ENCODE data around the gene UBE2L5.

DNA sequence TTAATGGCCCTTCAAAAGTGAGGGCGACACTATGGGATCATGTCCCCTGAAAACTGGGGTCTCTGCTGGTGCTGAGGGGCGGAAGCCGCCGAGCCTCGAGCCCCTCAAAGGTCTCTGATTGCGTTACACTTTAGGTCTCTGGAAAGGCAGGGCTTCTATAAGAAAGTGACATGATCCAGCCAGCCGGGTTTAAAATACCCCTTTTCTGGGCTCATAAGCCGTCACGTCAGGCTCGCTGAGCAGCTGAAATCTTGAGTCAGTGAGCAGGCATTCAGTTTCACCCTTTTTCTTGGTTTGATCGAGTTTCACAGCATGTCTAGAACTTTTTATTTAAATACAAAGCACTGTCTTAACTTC is 44.0 kb downstream of the UBE2L5 start:
- TF ChIP-seq, protein P1, sequence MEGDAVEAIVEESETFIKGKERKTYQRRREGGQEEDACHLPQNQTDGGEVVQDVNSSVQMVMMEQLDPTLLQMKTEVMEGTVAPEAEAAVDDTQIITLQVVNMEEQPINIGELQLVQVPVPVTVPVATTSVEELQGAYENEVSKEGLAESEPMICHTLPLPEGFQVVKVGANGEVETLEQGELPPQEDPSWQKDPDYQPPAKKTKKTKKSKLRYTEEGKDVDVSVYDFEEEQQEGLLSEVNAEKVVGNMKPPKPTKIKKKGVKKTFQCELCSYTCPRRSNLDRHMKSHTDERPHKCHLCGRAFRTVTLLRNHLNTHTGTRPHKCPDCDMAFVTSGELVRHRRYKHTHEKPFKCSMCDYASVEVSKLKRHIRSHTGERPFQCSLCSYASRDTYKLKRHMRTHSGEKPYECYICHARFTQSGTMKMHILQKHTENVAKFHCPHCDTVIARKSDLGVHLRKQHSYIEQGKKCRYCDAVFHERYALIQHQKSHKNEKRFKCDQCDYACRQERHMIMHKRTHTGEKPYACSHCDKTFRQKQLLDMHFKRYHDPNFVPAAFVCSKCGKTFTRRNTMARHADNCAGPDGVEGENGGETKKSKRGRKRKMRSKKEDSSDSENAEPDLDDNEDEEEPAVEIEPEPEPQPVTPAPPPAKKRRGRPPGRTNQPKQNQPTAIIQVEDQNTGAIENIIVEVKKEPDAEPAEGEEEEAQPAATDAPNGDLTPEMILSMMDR (conservative IDR thresholded peaks at IDR 0.05; ENCODE audit: low read depth, low read length), result no peak
- TF ChIP-seq EZH2phosphoT487 (IDR thresholded peaks at IDR 0.05; ENCODE audit: borderline replicate concordance, low read length) (no peak), EZH2 (IDR thresholded peaks at IDR 0.05; ENCODE audit: low read length, unreplicated experiment) (no peak)

Measured in PC-3 (cell line).